H1 (cell line): Measurements from ENCODE around the gene ZNF281. TPM values are rescaled to one million over a fixed set of nuclear protein-coding genes. Genes with fewer than 3 reads are reported as not detected.

Source experiments
- CTCF ChIA-PET: fragments of 300-600 bp; sonication (Branson Sonifier 250); formaldehyde crosslinking; loops from one replicate; lab custom pipeline; 2021; ENCODE audit not compliant: partially characterized antibody; lab: Charles Lee
- POLR2A ChIA-PET: fragments of 300-600 bp; sonication (Branson Sonifier 250); formaldehyde crosslinking; loops from one replicate; lab custom pipeline; 2021; ENCODE audit warnings: inconsistent platforms; ENCODE audit not compliant: partially characterized antibody; lab: Charles Lee
- DNase-seq, 2 experiments: peaks; one replicate each; pipeline versions ENCODE4 v3.0.0 to v3.0.0-alpha.2; 2010 to 2022; ENCODE audit warnings: low spot score in 2 of 2, low read depth in 1 of 2, mixed read lengths in 1 of 2
- FAIRE-seq: peaks from 2 replicates; lab custom pipeline; 2011; peaks lifted over from hg19 to GRCh38; lab: Jason Lieb, UNC
- H2AFZ ChIP-seq: 2 replicates; pipeline ENCODE4 v1.8.1; 2012; ENCODE audit warnings: low read length, inconsistent platforms
- H2AK5ac ChIP-seq: 2 replicates; pipeline ENCODE4 v1.6.1; 2013; ENCODE audit warnings: low read depth, low read length
- H2BK120ac ChIP-seq: replicated peaks from 2 replicates; pipeline ENCODE3; 2013; ENCODE audit warnings: low read depth, low read length, inconsistent platforms
- H2BK12ac ChIP-seq: 2 replicates; pipeline ENCODE4 v1.6.1; 2013; ENCODE audit warnings: low read depth, low read length
- H2BK15ac ChIP-seq: 2 replicates; pipeline ENCODE4 v1.6.1; 2013; ENCODE audit warnings: low read length
- H2BK20ac ChIP-seq: 2 replicates; pipeline ENCODE4 v1.6.1; 2013; ENCODE audit warnings: low read length
- H2BK5ac ChIP-seq: 2 replicates; pipeline ENCODE4 v1.6.1; 2013; ENCODE audit warnings: low read depth, low read length
- H3K14ac ChIP-seq: 2 replicates; pipeline ENCODE4 v1.6.1; 2013; ENCODE audit warnings: inconsistent platforms; ENCODE audit not compliant: insufficient read length
- H3K18ac ChIP-seq: 2 replicates; pipeline ENCODE4 v1.6.1; 2013; ENCODE audit warnings: low read length; ENCODE audit errors: extremely low read depth
- H3K23ac ChIP-seq: 2 replicates; pipeline ENCODE4 v1.6.1; 2013; ENCODE audit warnings: inconsistent platforms; ENCODE audit not compliant: insufficient read length
- H3K23me2 ChIP-seq: 2 replicates; pipeline ENCODE4 v1.6.1; 2013; ENCODE audit warnings: low read depth, low read length
- H3K27ac ChIP-seq: 2 replicates; pipeline ENCODE4 v1.6.1; 2011; ENCODE audit warnings: low read depth, low read length, inconsistent platforms
- H3K27me3 ChIP-seq, 4 experiments: replicated peaks in 1 of 4; 1 replicate in 1 of 4; 2 replicates in 3 of 4; pipeline versions ENCODE4 v1.6.1 to v1.8.1; 2011 to 2013; ENCODE audit warnings: low read length in 3 of 4, mild to moderate bottlenecking in 3 of 4, inconsistent platforms in 2 of 4, mixed read lengths in 2 of 4, moderate library complexity in 1 of 4; ENCODE audit not compliant: control insufficient read depth in 3 of 4, insufficient read depth in 3 of 4; ENCODE audit errors: extremely low read depth in 1 of 4
- H3K36me3 ChIP-seq, 4 experiments: 2 replicates each; pipeline versions ENCODE4 v1.6.1 to v1.8.1; 2011 to 2013; ENCODE audit warnings: mild to moderate bottlenecking in 4 of 4, low read length in 3 of 4, moderate library complexity in 2 of 4, control low read depth in 1 of 4, inconsistent platforms in 1 of 4; ENCODE audit not compliant: insufficient read depth in 4 of 4, control insufficient read depth in 2 of 4
- H3K4ac ChIP-seq: replicated peaks from 2 replicates; pipeline ENCODE3; 2013; ENCODE audit warnings: low read length, low read depth, mixed read lengths, inconsistent platforms; ENCODE audit not compliant: insufficient read length
- H3K4me1 ChIP-seq, 4 experiments: replicated peaks in 1 of 4; 1 replicate in 1 of 4; 2 replicates in 3 of 4; pipeline versions ENCODE4 v1.6.1 to v1.8.1; 2011 to 2013; ENCODE audit warnings: low read length in 3 of 4, inconsistent platforms in 2 of 4, mixed read lengths in 1 of 4; ENCODE audit not compliant: insufficient read depth in 4 of 4, control insufficient read depth in 3 of 4
- H3K4me2 ChIP-seq, 2 experiments: 2 replicates each; pipeline versions ENCODE4 v1.6.1 to v1.8.1; 2011 to 2013; ENCODE audit warnings: low read depth in 2 of 2, low read length in 2 of 2, control low read depth in 1 of 2, inconsistent platforms in 1 of 2, mild to moderate bottlenecking in 1 of 2; ENCODE audit not compliant: insufficient read depth in 1 of 2
- H3K4me3 ChIP-seq, 4 experiments: fragments of 200-600, 300-600 bp in 1 of 4; sonication (generic), shearing (Covaris generic), sonication (Bioruptor Twin) in 1 of 4; 2 replicates each; pipeline versions ENCODE4 v1.5.1 to v1.8.1; 2011 to 2016; ENCODE audit warnings: low read length in 4 of 4, low read depth in 3 of 4, control low read depth in 2 of 4, inconsistent platforms in 2 of 4, mild to moderate bottlenecking in 2 of 4, mixed read lengths in 1 of 4, moderate library complexity in 1 of 4; ENCODE audit not compliant: insufficient read depth in 2 of 4; ENCODE audit errors: extremely low read depth in 1 of 4
- H3K56ac ChIP-seq: replicated peaks from 2 replicates; pipeline ENCODE3; 2013; ENCODE audit warnings: low read depth, mild to moderate bottlenecking, mixed read lengths, low read length, inconsistent platforms; ENCODE audit not compliant: insufficient read length
- H3K79me1 ChIP-seq: 2 replicates; pipeline ENCODE4 v1.6.1; 2013; ENCODE audit warnings: low read depth, low read length, control low read depth
- H3K79me2 ChIP-seq, 2 experiments: 2 replicates each; pipeline versions ENCODE4 v1.6.1 to v1.8.1; 2012 to 2013; ENCODE audit warnings: low read length in 2 of 2, mild to moderate bottlenecking in 2 of 2, inconsistent platforms in 1 of 2; ENCODE audit not compliant: insufficient read depth in 2 of 2, control insufficient read depth in 1 of 2
- H3K9ac ChIP-seq, 4 experiments: replicated peaks in 1 of 4; 1 replicate in 1 of 4; 2 replicates in 3 of 4; pipeline versions ENCODE4 v1.6.1 to v1.8.1; 2011 to 2013; ENCODE audit warnings: low read depth in 3 of 4, low read length in 3 of 4, control low read depth in 2 of 4, mild to moderate bottlenecking in 2 of 4, moderate library complexity in 2 of 4, inconsistent platforms in 1 of 4; ENCODE audit errors: extremely low read depth in 1 of 4
- H3K9me3 ChIP-seq, 2 experiments: 2 replicates each; pipeline versions ENCODE4 v1.6.1 to v1.8.1; 2012 to 2013; ENCODE audit warnings: mild to moderate bottlenecking in 2 of 2, moderate library complexity in 2 of 2, control low read depth in 1 of 2, inconsistent platforms in 1 of 2, low read depth in 1 of 2, low read length in 1 of 2, mixed read lengths in 1 of 2; ENCODE audit not compliant: insufficient read depth in 2 of 2
- H4K20me1 ChIP-seq, 2 experiments: replicated peaks in 1 of 2; 2 replicates each; pipeline versions ENCODE3 to v1.8.1; 2011 to 2013; ENCODE audit warnings: inconsistent platforms in 2 of 2, low read length in 2 of 2, mild to moderate bottlenecking in 1 of 2; ENCODE audit not compliant: insufficient read depth in 2 of 2, control insufficient read depth in 1 of 2
- H4K5ac ChIP-seq: 2 replicates; pipeline ENCODE4 v1.6.1; 2013; ENCODE audit warnings: low read length, low read depth, mixed read lengths, inconsistent platforms; ENCODE audit not compliant: insufficient read length
- H4K8ac ChIP-seq: 2 replicates; pipeline ENCODE4 v1.8.0; 2013; ENCODE audit warnings: mild to moderate bottlenecking, moderate library complexity, low read length, inconsistent platforms; ENCODE audit not compliant: insufficient read depth; ENCODE audit errors: extremely low read depth
- H4K91ac ChIP-seq: replicated peaks from 2 replicates; pipeline ENCODE3; 2013; ENCODE audit warnings: low read length, mixed read lengths, inconsistent platforms; ENCODE audit not compliant: insufficient read length
- ASH2L ChIP-seq: fragments of 200-600, 300-600 bp; sonication (generic); IDR thresholded peaks from one replicate; pipeline ENCODE4 v1.7.1; 2017; ENCODE audit warnings: low read length
- BCL11A ChIP-seq, 2 experiments: IDR thresholded peaks; one replicate each; pipeline ENCODE4 v1.6.1; 2011; ENCODE audit warnings: low read depth in 2 of 2, low read length in 2 of 2, mild to moderate bottlenecking in 2 of 2
- CBX8 ChIP-seq: fragments of 300-800, 300-1000 bp; sonication (generic); IDR thresholded peaks from 2 replicates; pipeline ENCODE4 v1.7.1; 2016; ENCODE audit warnings: low read depth, low read length, borderline replicate concordance
- CTBP2 ChIP-seq: IDR thresholded peaks from 2 replicates; pipeline ENCODE4 v1.7.0; 2011; ENCODE audit warnings: borderline replicate concordance, mild to moderate bottlenecking, moderate library complexity, mixed read lengths, low read length; ENCODE audit not compliant: insufficient read depth, insufficient read length
- E2F6 ChIP-seq: IDR thresholded peaks from 2 replicates; pipeline ENCODE4 v1.6.1; 2012; ENCODE audit warnings: inconsistent platforms
- EGR1 ChIP-seq: IDR thresholded peaks from 2 replicates; pipeline ENCODE4 v1.6.1; 2011; ENCODE audit warnings: low read depth, low read length, borderline replicate concordance
- EP300 ChIP-seq, 2 experiments: IDR thresholded peaks; 1 replicate in 1 of 2; 2 replicates in 1 of 2; pipeline ENCODE4 v1.6.1; 2011 to 2012; ENCODE audit warnings: low read depth in 2 of 2, low read length in 2 of 2, mild to moderate bottlenecking in 2 of 2, borderline replicate concordance in 1 of 2, inconsistent platforms in 1 of 2, moderate library complexity in 1 of 2
- KDM5A ChIP-seq: fragments of 200-600 bp; IDR thresholded peaks from 2 replicates; pipeline ENCODE4 v1.7.1; 2012; ENCODE audit warnings: mild to moderate bottlenecking, low read length, inconsistent platforms, mixed read lengths
- SIRT6 ChIP-seq: IDR thresholded peaks from one replicate; pipeline ENCODE4 v1.7.1; 2012; ENCODE audit warnings: low read length, inconsistent platforms
- SRF ChIP-seq: IDR thresholded peaks from 2 replicates; pipeline ENCODE4 v1.6.1; 2011; ENCODE audit warnings: mild to moderate bottlenecking, low read depth, low read length, moderate library complexity
- TCF12 ChIP-seq: IDR thresholded peaks from 2 replicates; pipeline ENCODE4 v1.6.1; 2011; ENCODE audit warnings: low read depth, mild to moderate bottlenecking, low read length
- TEAD4 ChIP-seq: IDR thresholded peaks from 2 replicates; pipeline ENCODE4 v1.6.1; 2012; ENCODE audit warnings: low read depth, low read length, inconsistent platforms, mixed read lengths
- USF2 ChIP-seq: IDR thresholded peaks from 2 replicates; pipeline ENCODE4 v1.6.1; 2011; ENCODE audit warnings: low read length, improper control_type of control experiment
- polyA plus RNA-seq, 7 experiments: library from polyadenylated mRNA; depleted of rRNA in 3 of 7; stranded (reverse) in 5 of 7; unstranded in 2 of 7; fragments of >200 nt in 5 of 7; fragments of 200-250 nt in 2 of 7; gene quantifications; 1 replicate in 5 of 7; 2 replicates in 1 of 7; 4 replicates in 1 of 7; pipeline versions ENCODE4 v1.2.1 to v1.2.3, GENCODE V29; 2011 to 2013; ENCODE audit warnings: missing spikeins in 2 of 7, mixed read lengths in 2 of 7
- total RNA-seq: library from RNA; stranded (reverse); fragmentation: NEBNext Ultra II Directional; extraction: Animal tissue kit (Norgen Biotek cat#: 25700); gene quantifications from 2 replicates; pipeline ENCODE4 v1.2.1, GENCODE V29; 2021

ZNF281 gene
- total and polyA plus RNA-seq, 2 of the 8 experiments (the other 6 are each of a cell fraction or from before 2014, with no cell fraction given): 19.5 to 61.4 TPM

- ChIA-PET POLR2A (interaction anchor here (0.7 to 1.2 kb wide), 4 partner anchors 25 to 122 kb away, joined by 3 to 5 read pairs (median 3); no protein-coding TSS in a partner anchor), CTCF (interaction anchor here (0.7 to 2.2 kb wide), 7 partner anchors 11 to 158 kb away, joined by 3 to 8 read pairs (median 3); no protein-coding TSS in a partner anchor)
- no peak overlapping the region for H3K14ac ChIP-seq
- DNase-seq: no peak
- no peak overlapping the region for H2BK20ac ChIP-seq
- H2BK15ac ChIP-seq: no peak overlapping the region
- H3K27me3 ChIP-seq: no peaks in the 10 kb centered on the region
- H2BK5ac ChIP-seq: no peak overlapping the region
- no peak overlapping the region for H4K8ac ChIP-seq
- FAIRE-seq: no peak
- H2AFZ ChIP-seq: no peak overlapping the region
- H3K79me2 ChIP-seq: peaks cover 0 to 5% of the 10 kb centered on the region in 2 experiments; a peak in 1 of 4 replicates
- no peak overlapping the region for H3K56ac ChIP-seq
- H3K9me3 ChIP-seq: no peaks in the 10 kb centered on the region
- H3K4me2 ChIP-seq: no peak overlapping the region
- no peak overlapping the region for H2BK12ac ChIP-seq
- no peak overlapping the region for H3K27ac ChIP-seq
- H4K91ac ChIP-seq: no peak overlapping the region
- no peak overlapping the region for H2AK5ac ChIP-seq
- H3K4me1 ChIP-seq: no peaks in the 10 kb centered on the region; a peak in 1 of 7 replicates
- no peaks in the 10 kb centered on the region for H3K23me2 ChIP-seq
- no peak overlapping the region for H3K18ac ChIP-seq
- H2BK120ac ChIP-seq: no peak overlapping the region
- no peaks in the 10 kb centered on the region for H4K20me1 ChIP-seq
- H3K4ac ChIP-seq: no peak overlapping the region
- no peaks in the 10 kb centered on the region for H3K79me1 ChIP-seq
- no peak overlapping the region for H3K23ac ChIP-seq
- H3K9ac ChIP-seq: no peak overlapping the region
- no peak overlapping the region for H3K4me3 ChIP-seq
- H4K5ac ChIP-seq: no peak overlapping the region
- H3K36me3 ChIP-seq: peaks cover 0 to 10% (median 0%) of the 10 kb centered on the region in 4 experiments; a peak in 1 of 8 replicates
- TF ChIP-seq CBX8: no peak
- no peak for TF ChIP-seq E2F6
- no peak for TF ChIP-seq TCF12
- no peak for TF ChIP-seq SIRT6
- TF ChIP-seq EP300 (IDR thresholded peaks at IDR 0.05; ENCODE audit: borderline replicate concordance in 1 of 2, low read depth in 2 of 2, low read length in 2 of 2): no peak
- TF ChIP-seq EGR1: no peak
- TF ChIP-seq CTBP2: no peak
- TF ChIP-seq BCL11A (IDR thresholded peaks at IDR 0.05; ENCODE audit: low read depth in 2 of 2, low read length in 2 of 2): no peak
- TF ChIP-seq KDM5A: no peak
- no peak for TF ChIP-seq ASH2L
- no peak for TF ChIP-seq USF2
- TF ChIP-seq SRF: no peak
- no peak for TF ChIP-seq TEAD4
Observed at GRCh38 chr1:200436436-200436835, 26.6 kb upstream of the ZNF281 start.
